ENCODE data around the gene EXOSC1. TPM values are rescaled to one million over a fixed set of nuclear protein-coding genes. Genes with fewer than 3 reads are reported as not detected.

Gene EXOSC1
- total RNA-seq, 4 donors from 2014 or later, result 13.9 to 33.0 (median 26.2) TPM

DNA sequence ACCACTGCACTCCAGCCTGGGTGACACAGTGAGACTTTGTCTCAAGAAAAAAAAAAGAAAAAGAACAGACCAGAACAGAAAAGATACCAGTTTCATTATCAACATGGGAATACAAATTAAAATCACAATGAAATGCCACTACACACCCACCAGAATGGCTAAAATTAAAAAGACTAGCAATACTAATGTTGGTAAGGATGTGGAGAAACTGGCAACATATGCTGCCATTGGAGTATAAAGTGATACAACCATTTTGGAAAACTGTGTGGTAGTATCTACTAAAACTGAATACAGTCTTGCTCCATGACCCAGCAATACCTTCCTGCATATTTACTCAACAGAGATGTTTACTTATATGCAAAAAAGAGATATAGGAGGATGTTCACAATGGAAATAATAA lies 41.8 kb downstream of the EXOSC1 start:
- intact Hi-C loops (cut with DNase I; ENCODE audit: low total_unique reads), result no loop called here
- no peak overlapping the region for H3K4me3 ChIP-seq (ENCODE audit: low read depth, poor library complexity, severe bottlenecking)
- no peak for TF ChIP-seq POLR2A (IDR thresholded peaks at IDR 0.05)
- TF ChIP-seq, protein P1, sequence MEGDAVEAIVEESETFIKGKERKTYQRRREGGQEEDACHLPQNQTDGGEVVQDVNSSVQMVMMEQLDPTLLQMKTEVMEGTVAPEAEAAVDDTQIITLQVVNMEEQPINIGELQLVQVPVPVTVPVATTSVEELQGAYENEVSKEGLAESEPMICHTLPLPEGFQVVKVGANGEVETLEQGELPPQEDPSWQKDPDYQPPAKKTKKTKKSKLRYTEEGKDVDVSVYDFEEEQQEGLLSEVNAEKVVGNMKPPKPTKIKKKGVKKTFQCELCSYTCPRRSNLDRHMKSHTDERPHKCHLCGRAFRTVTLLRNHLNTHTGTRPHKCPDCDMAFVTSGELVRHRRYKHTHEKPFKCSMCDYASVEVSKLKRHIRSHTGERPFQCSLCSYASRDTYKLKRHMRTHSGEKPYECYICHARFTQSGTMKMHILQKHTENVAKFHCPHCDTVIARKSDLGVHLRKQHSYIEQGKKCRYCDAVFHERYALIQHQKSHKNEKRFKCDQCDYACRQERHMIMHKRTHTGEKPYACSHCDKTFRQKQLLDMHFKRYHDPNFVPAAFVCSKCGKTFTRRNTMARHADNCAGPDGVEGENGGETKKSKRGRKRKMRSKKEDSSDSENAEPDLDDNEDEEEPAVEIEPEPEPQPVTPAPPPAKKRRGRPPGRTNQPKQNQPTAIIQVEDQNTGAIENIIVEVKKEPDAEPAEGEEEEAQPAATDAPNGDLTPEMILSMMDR (IDR thresholded peaks at IDR 0.05), result no peak
- no peak for DNase-seq (ENCODE audit: low spot score in 2 of 2)

GRCh38 chr10:97401455-97401919 lies 44.3 kb downstream of the EXOSC1 start:
- intact Hi-C loops (cut with DNase I; ENCODE audit: low total_unique reads), result no loop called here
- H3K4me3 ChIP-seq (ENCODE audit: low read depth, poor library complexity, severe bottlenecking), result no peak overlapping the region
- TF ChIP-seq, protein P1 (IDR thresholded peaks at IDR 0.05), result no peak
- no peak for TF ChIP-seq POLR2A (IDR thresholded peaks at IDR 0.05)
- 66 to 67% methylated on average over 13 of the region's 13 CpGs for WGBS, 2 donors
- DNase-seq (ENCODE audit: low spot score in 2 of 2), result no peak

GRCh38 chr10:97400665-97401454 lies 44.9 kb downstream of the EXOSC1 start, which contains the start of gene RRP12:
Gene RRP12 (minus strand): TSS chr10:97401340. CDS start chr10:97401231, 109 bp downstream.
- intact Hi-C loops (cut with DNase I; ENCODE audit: low total_unique reads), result no loop called here
- WGBS, 2 donors, result 1 to 2% methylated on average over 31 to 39 of the region's 39 CpGs
- H3K4me3 ChIP-seq (ENCODE audit: low read depth, poor library complexity, severe bottlenecking), result peak within 1 kb of the TSS; percentile 87
- no peak for TF ChIP-seq POLR2A (IDR thresholded peaks at IDR 0.05)
- TF ChIP-seq, protein P1 (IDR thresholded peaks at IDR 0.05), result no peak
- DNase-seq (ENCODE audit: low spot score in 2 of 2), result peak; percentile 92 to 93

DNA sequence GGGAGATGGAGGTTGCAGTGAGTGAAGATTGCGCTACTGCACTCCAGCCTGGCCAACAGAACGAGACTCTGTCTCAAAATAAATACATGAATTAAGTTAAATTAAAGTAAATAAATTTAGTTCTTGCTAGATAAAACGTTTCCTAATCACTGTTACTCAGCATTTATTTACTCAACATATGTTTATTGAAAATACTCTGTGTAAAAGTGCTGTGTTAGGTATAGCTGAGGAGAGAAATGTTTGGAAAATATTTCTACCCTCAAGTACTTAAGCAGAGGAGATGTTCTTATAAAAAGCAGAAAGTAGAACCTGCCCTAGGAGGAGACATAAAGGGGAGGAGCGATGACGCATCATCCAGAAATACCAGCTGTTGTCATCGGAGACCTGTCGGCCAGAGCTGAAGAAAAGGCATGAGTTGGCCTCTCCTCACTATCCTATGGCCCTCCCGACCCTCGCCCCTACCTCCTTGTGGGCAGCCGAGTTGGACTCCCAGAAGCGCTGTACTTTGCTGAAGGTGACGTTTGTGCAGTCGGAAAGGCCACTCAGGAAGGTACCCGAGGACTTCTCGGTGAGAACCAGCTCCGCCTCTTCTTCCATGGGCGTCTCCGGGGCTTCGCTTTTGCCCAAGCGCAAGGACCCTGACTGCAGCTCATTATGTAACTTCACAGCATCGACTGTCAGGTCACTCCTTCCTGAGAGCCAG lies 45.8 kb downstream of the EXOSC1 start:
- TF ChIP-seq, protein P1 (IDR thresholded peaks at IDR 0.05), result no peak
- no peak for TF ChIP-seq POLR2A (IDR thresholded peaks at IDR 0.05)
- peak overlapping the region; percentile 0 for H3K4me3 ChIP-seq (ENCODE audit: low read depth, poor library complexity, severe bottlenecking)
- no peak for DNase-seq (ENCODE audit: low spot score in 2 of 2)
- WGBS, 2 donors, result 39 to 40% methylated on average over 21 of the region's 21 CpGs
- intact Hi-C loops (cut with DNase I; ENCODE audit: low total_unique reads), result no loop called here

DNA sequence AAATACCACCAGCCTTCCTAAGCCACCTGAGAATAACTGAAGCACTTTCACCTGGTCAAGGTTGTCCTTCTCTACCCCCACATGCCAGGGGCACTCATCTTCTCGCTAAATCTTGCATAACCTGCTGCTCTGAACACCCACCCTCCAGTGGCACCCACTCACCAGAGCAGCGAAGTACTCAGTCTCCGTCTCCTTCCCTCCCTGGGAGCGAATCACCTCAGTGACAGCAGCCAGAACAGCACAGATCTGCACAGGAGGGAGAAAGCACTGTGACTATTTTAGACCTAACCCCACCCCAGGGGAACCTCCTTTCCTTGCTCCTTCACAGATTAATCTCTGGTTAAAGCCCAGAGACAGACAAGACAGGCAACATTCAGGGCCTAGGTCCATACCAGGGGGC lies 49.8 kb downstream of the EXOSC1 start:
- no peak overlapping the region for H3K4me3 ChIP-seq (ENCODE audit: low read depth, poor library complexity, severe bottlenecking)

More for the DNA sequence above, 49.8 kb downstream of the EXOSC1 start:
- DNase-seq (ENCODE audit: low spot score in 2 of 2), result no peak
- 96 to 99% methylated on average over 4 of the region's 4 CpGs for WGBS, 2 donors
- intact Hi-C loops (cut with DNase I; ENCODE audit: low total_unique reads), result no loop called here
- TF ChIP-seq, protein P1 (IDR thresholded peaks at IDR 0.05), result no peak
- no peak for TF ChIP-seq POLR2A (IDR thresholded peaks at IDR 0.05)

All from lower leg skin (tissue), 4 donors.